Neural progenitor cell (in vitro differentiated cells): ENCODE results near the gene SLC9C2.
"Not testable (repeated sequence)": the region's sequence is repeated elsewhere in the genome, so short reads cannot be mapped to it uniquely, and the experiment has no call there.

Source experiments
- CTCF ChIP-seq: fragments of 200-600 bp; sonication (generic); IDR thresholded peaks from 2 replicates; pipeline ENCODE4 v1.5.1; 2017; ENCODE audit warnings: antibody characterized with exemption, mild to moderate bottlenecking
- EZH2phosphoT487 ChIP-seq: fragments of 200-600 bp; sonication (generic); IDR thresholded peaks from 2 replicates; pipeline ENCODE4 v1.6.1; 2017; ENCODE audit warnings: antibody characterized with exemption

GRCh38 chr1:173642450-173643139 is 39.7 kb upstream of the SLC9C2 start:
- TF ChIP-seq CTCF, EZH2phosphoT487: not testable (repeated sequence)
